GM23338 (cell line): Measurements from ENCODE around the gene UGT8. TPM values are rescaled to one million over a fixed set of nuclear protein-coding genes. Genes with fewer than 3 reads are reported as not detected.

Experiments
- ATAC-seq: fragments of 200-7000 bp; cut with Tn5 transposase; 3 replicates; pipeline ENCODE4 v1.9.1; 2020
- DNase-seq: peaks from one replicate; pipeline ENCODE4 v3.0.0-alpha.2; 2015; ENCODE audit warnings: low spot score
- H2AFZ ChIP-seq: fragments of 200-600 bp; sonication (generic); 2 replicates; pipeline ENCODE4 v1.8.0; 2016; ENCODE audit warnings: antibody characterized with exemption, mild to moderate bottlenecking, moderate library complexity
- H3F3A ChIP-seq: fragments of 200-600 bp; sonication (generic); replicated peaks from 2 replicates; pipeline ENCODE4 v1.8.0; 2017; ENCODE audit warnings: antibody characterized with exemption, mixed run types, low read depth
- H3K27ac ChIP-seq: fragments of 200-600 bp; sonication (generic); 2 replicates; pipeline ENCODE4 v1.6.1; 2016; ENCODE audit warnings: low read depth
- H3K27me3 ChIP-seq: fragments of 200-600 bp; sonication (generic); 2 replicates; pipeline ENCODE4 v1.8.0; 2016; ENCODE audit warnings: mild to moderate bottlenecking, mixed run types, moderate library complexity; ENCODE audit not compliant: insufficient read depth
- H3K36me3 ChIP-seq: fragments of 200-600 bp; sonication (generic); 2 replicates; pipeline ENCODE4 v1.8.0; 2016; ENCODE audit warnings: mild to moderate bottlenecking; ENCODE audit not compliant: insufficient read depth
- H3K4me1 ChIP-seq: fragments of 200-600 bp; sonication (generic); 2 replicates; pipeline ENCODE4 v1.8.0; 2016; ENCODE audit warnings: mild to moderate bottlenecking, moderate library complexity; ENCODE audit not compliant: insufficient read depth
- H3K4me2 ChIP-seq: fragments of 200-600 bp; sonication (generic); 2 replicates; pipeline ENCODE4 v1.7.1; 2017; ENCODE audit warnings: mixed run types
- H3K4me3 ChIP-seq: fragments of 200-600 bp; sonication (generic); 2 replicates; pipeline ENCODE4 v1.6.1; 2016; ENCODE audit warnings: mixed run types
- H3K79me2 ChIP-seq: fragments of 200-600 bp; sonication (generic); replicated peaks from 2 replicates; pipeline ENCODE4 v1.8.0; 2017; ENCODE audit warnings: mild to moderate bottlenecking; ENCODE audit not compliant: insufficient read depth
- H3K9me2 ChIP-seq: fragments of 200-600 bp; sonication (generic); 2 replicates; pipeline ENCODE4 v1.8.0; 2017; ENCODE audit not compliant: insufficient read depth
- H4K20me1 ChIP-seq: fragments of 200-600 bp; sonication (generic); replicated peaks from 2 replicates; pipeline ENCODE4 v1.8.0; 2017; ENCODE audit warnings: mild to moderate bottlenecking; ENCODE audit not compliant: insufficient read depth
- H3K27ac Mint-ChIP-seq: 2 replicates; pipeline ENCODE4 v1.8.0; 2020; ENCODE audit warnings: inconsistent platforms, mild to moderate bottlenecking, moderate library complexity, mixed read lengths
- H3K27me3 Mint-ChIP-seq: 3 replicates; pipeline ENCODE4 v1.8.0; 2022; ENCODE audit warnings: low read depth, mild to moderate bottlenecking, moderate library complexity, mixed read lengths, inconsistent platforms; ENCODE audit not compliant: insufficient read depth, poor library complexity
- H3K36me3 Mint-ChIP-seq: 3 replicates; pipeline ENCODE4 v1.8.0; 2021; ENCODE audit warnings: low read depth, mild to moderate bottlenecking, inconsistent platforms, moderate library complexity, mixed read lengths
- H3K4me1 Mint-ChIP-seq: 3 replicates; pipeline ENCODE4 v1.8.0; 2020; ENCODE audit warnings: mild to moderate bottlenecking, inconsistent platforms, mixed read lengths
- H3K4me3 Mint-ChIP-seq: 3 replicates; pipeline ENCODE4 v1.8.0; 2021; ENCODE audit warnings: moderate library complexity, mild to moderate bottlenecking, inconsistent platforms, mixed read lengths
- H3K9me3 Mint-ChIP-seq: 3 replicates; pipeline ENCODE4 v1.8.0; 2020; ENCODE audit warnings: moderate library complexity, mild to moderate bottlenecking, inconsistent platforms, mixed read lengths
- CREB1 ChIP-seq: fragments of 250-450 bp; sonication (Bioruptor Pico); IDR thresholded peaks from 2 replicates; pipeline ENCODE4 v1.5.0; 2020; ENCODE audit warnings: low read depth, mild to moderate bottlenecking, moderate library complexity
- CTCF ChIP-seq, 2 experiments: fragments of 200-600 bp in 1 of 2; sonication (generic) in 1 of 2; conservative IDR thresholded peaks; 2 replicates each; pipeline versions ENCODE4 v1.5.1 to v1.6.1; 2016 to 2017; ENCODE audit warnings: antibody characterized with exemption in 2 of 2, low read depth in 2 of 2, mild to moderate bottlenecking in 2 of 2, moderate library complexity in 1 of 2
- ETS1 ChIP-seq: IDR thresholded peaks from 2 replicates; pipeline ENCODE4 v1.6.1; 2016; ENCODE audit warnings: antibody characterized with exemption
- EZH2 ChIP-seq: fragments of 200-600 bp; sonication (generic); IDR thresholded peaks from one replicate; pipeline ENCODE4 v1.8.0; 2017; ENCODE audit warnings: antibody characterized with exemption, mild to moderate bottlenecking, low read depth; ENCODE audit not compliant: unreplicated experiment
- EZH2phosphoT487 ChIP-seq: fragments of 200-600 bp; sonication (generic); IDR thresholded peaks from one replicate; pipeline ENCODE4 v1.8.1; 2018; ENCODE audit warnings: antibody characterized with exemption; ENCODE audit not compliant: unreplicated experiment
- JUNB ChIP-seq: IDR thresholded peaks from one replicate; pipeline ENCODE4 v1.6.1; 2016; ENCODE audit warnings: antibody characterized with exemption; ENCODE audit not compliant: unreplicated experiment
- NANOG ChIP-seq: IDR thresholded peaks from 2 replicates; pipeline ENCODE4 v1.6.1; 2016; ENCODE audit warnings: antibody characterized with exemption, borderline replicate concordance
- POLR2AphosphoS5 ChIP-seq: IDR thresholded peaks from 2 replicates; pipeline ENCODE4 v1.6.1; 2016; ENCODE audit warnings: antibody characterized with exemption, low read depth
- REST ChIP-seq: IDR thresholded peaks from one replicate; pipeline ENCODE4 v1.6.1; 2018; ENCODE audit warnings: antibody characterized with exemption; ENCODE audit not compliant: unreplicated experiment
- STAT1 ChIP-seq: IDR thresholded peaks from one replicate; pipeline ENCODE4 v1.6.1; 2016; ENCODE audit warnings: antibody characterized with exemption; ENCODE audit not compliant: unreplicated experiment
- ZNF114 ChIP-seq: fragments of 250-450 bp; sonication (Bioruptor Pico); IDR thresholded peaks from 2 replicates; pipeline ENCODE4 v1.5.0; 2020; ENCODE audit warnings: mild to moderate bottlenecking, moderate library complexity
- ZNF331 ChIP-seq: fragments of 250-450 bp; sonication (Bioruptor Pico); IDR thresholded peaks from 2 replicates; pipeline ENCODE4 v1.5.0; 2020; ENCODE audit warnings: low read depth, mild to moderate bottlenecking, moderate library complexity
- ZNF462 ChIP-seq: fragments of 250-450 bp; sonication (Bioruptor Pico); IDR thresholded peaks from 2 replicates; pipeline ENCODE4 v1.5.0; 2020; ENCODE audit warnings: mild to moderate bottlenecking, moderate library complexity
- polyA plus RNA-seq: library from polyadenylated mRNA; unstranded; fragments of >200 nt; fragmentation: Nextera tagmentation; extraction: Ambion mirVana; gene quantifications from 2 replicates; pipeline ENCODE4 v1.2.1, GENCODE V29; 2016
- total RNA-seq: library from RNA; depleted of rRNA; stranded (reverse); fragments of >200 nt; shearing (Covaris generic); gene quantifications from 2 replicates; pipeline ENCODE4 v1.2.3, GENCODE V29; 2014

UGT8 gene
- total and polyA plus RNA-seq, 2 experiments from 2014 or later = 14.9 to 39.0 TPM

GRCh38 chr4:114601304-114602052 lies 2.9 kb downstream of the UGT8 start:
- peaks cover 48% of the 10 kb centered on the region for H3K4me1 ChIP-seq
- no peak overlapping the region for H3K27ac Mint-ChIP-seq
- peaks cover 59% of the 10 kb centered on the region for H3K79me2 ChIP-seq
- H3K4me3 Mint-ChIP-seq = no peak overlapping the region; the same call in 2 of the 3 replicates
- peaks cover 8% of the 10 kb centered on the region for H3K27me3 Mint-ChIP-seq
- no peaks in the 10 kb centered on the region for H3K9me2 ChIP-seq
- 0 out of 2 replicates have a peak, but pooled peaks cover 6% of the 10 kb centered on the region for H3K27me3 ChIP-seq
- DNase-seq (no peak), ATAC-seq (no peak)
- H3F3A ChIP-seq = no peaks in the 10 kb centered on the region
- H2AFZ ChIP-seq = no peak overlapping the region
- no peaks in the 10 kb centered on the region for H3K36me3 Mint-ChIP-seq
- no peak overlapping the region for H3K27ac ChIP-seq
- peaks cover 11% of the 10 kb centered on the region for H3K4me1 Mint-ChIP-seq
- peak overlapping the region; percentile 87 for H3K4me2 ChIP-seq
- TF ChIP-seq NANOG = no peak
- no peak for TF ChIP-seq CREB1 (CRISPR knock-in tag)
- TF ChIP-seq REST = no peak
- TF ChIP-seq ETS1 = no peak
- no peak for TF ChIP-seq ZNF462 (CRISPR knock-in tag)
- TF ChIP-seq JUNB = no peak
- no peak for TF ChIP-seq EZH2phosphoT487
- no peak for TF ChIP-seq ZNF114 (CRISPR knock-in tag)
- TF ChIP-seq STAT1 = no peak
- TF ChIP-seq POLR2AphosphoS5 = no peak
- no peak for TF ChIP-seq CTCF (conservative IDR thresholded peaks at IDR 0.05; ENCODE audit: low read depth in 2 of 2)
- no peak for TF ChIP-seq ZNF331 (CRISPR knock-in tag)
- TF ChIP-seq EZH2 = no peak
- H3K9me3 Mint-ChIP-seq = no peaks in the 10 kb centered on the region
- no peaks in the 10 kb centered on the region for H3K36me3 ChIP-seq
- no peak overlapping the region for H3K4me3 ChIP-seq
- no peaks in the 10 kb centered on the region for H4K20me1 ChIP-seq
